Body of pancreas (tissue), 4 donors: Measurements from ENCODE around the gene CATSPERZ. TPM values are rescaled to one million over a fixed set of nuclear protein-coding genes. Genes with fewer than 3 reads are reported as not detected.
A peak's percentile ranks its signal among the peaks of the same experiment; 100 is the strongest.

Source experiments
- ATAC-seq: fragments of 150-250 bp; one replicate; pipeline ENCODE4 v1.9.1; 2016
- DNase-seq, 4 donors: peaks; one replicate each; pipeline ENCODE4 v3.0.0-alpha.2; 2019
- H3K27ac ChIP-seq, 4 donors: fragments of 200-600 bp; sonication (generic); 1 replicate in 3 of 4; 2 replicates in 1 of 4; pipeline versions ENCODE4 v1.5.1 to v1.6.1; 2016 to 2019; ENCODE audit warnings: mild to moderate bottlenecking in 1 of 4, mixed read lengths in 1 of 4, moderate library complexity in 1 of 4
- H3K27me3 ChIP-seq, 2 donors: fragments of 200-600 bp; sonication (generic); one replicate each; pipeline ENCODE4 v1.6.0; 2016; ENCODE audit warnings: mild to moderate bottlenecking in 1 of 2
- H3K36me3 ChIP-seq, 2 donors: fragments of 200-600 bp; sonication (generic); replicated peaks in 1 of 2; 2 replicates each; pipeline ENCODE4 v1.5.1; 2016; ENCODE audit warnings: low read depth in 2 of 2; ENCODE audit not compliant: insufficient read depth in 1 of 2
- H3K4me1 ChIP-seq: fragments of 200-600 bp; sonication (generic); one replicate; pipeline ENCODE4 v1.6.0; 2016
- H3K4me3 ChIP-seq, 2 donors: fragments of 200-600 bp; sonication (generic); 1 replicate in 1 of 2; 2 replicates in 1 of 2; pipeline ENCODE4 v1.5.1; 2016 to 2019
- H3K9me3 ChIP-seq, 3 donors: fragments of 200-600 bp; sonication (generic); 1 replicate in 2 of 3; 2 replicates in 1 of 3; pipeline ENCODE4 v1.5.1; 2016
- POLR2A ChIP-seq, 3 donors: fragments of 450-650 bp; IDR thresholded peaks; one replicate each; pipeline ENCODE4 v1.6.1; 2016; ENCODE audit warnings: antibody characterized with exemption in 3 of 3, mild to moderate bottlenecking in 2 of 3
- WGBS, 2 donors: methylation state at CpG; one replicate each; pipeline ENCODE4 v1.1.5; 2017; 5-methylcytosine and 5-hydroxymethylcytosine counted together
- intact Hi-C: fragments of 100-400 bp; cut with DNase I; formaldehyde crosslinking; loops from one replicate; pipeline ENCODE4 v1.15.1; 2023
- microRNA-seq, 2 donors: library from miRNA; unstranded; fragments of <30 nt; microRNA quantifications; one replicate each; pipeline ENCODE4, GENCODE V29; 2016; ENCODE audit warnings: borderline number of aligned reads in 2 of 2, borderline replicate concordance in 2 of 2
- small RNA-seq: library from RNA; depleted of rRNA; stranded (forward); fragments of <200 nt; gene quantifications from one replicate; pipeline ENCODE3, GENCODE V24; 2016
- total RNA-seq, 2 donors: library from RNA; depleted of rRNA; stranded (reverse); fragments of >200 nt; gene quantifications; one replicate each; pipeline ENCODE4 v1.1.0, GENCODE V29; 2016
- TF ChIP-seq, protein P1 (sequence below), 7 experiments: fragments of 450-650 bp in 4 of 7; fragments of 200-600 bp in 3 of 7; sonication (generic) in 3 of 7; IDR thresholded peaks; one replicate each; pipeline ENCODE4 v1.5.1; 2016 to 2019; ENCODE audit warnings: antibody characterized with exemption in 7 of 7

Gene CATSPERZ
- total RNA-seq, 2 donors from 2014 or later: 2.3 TPM; not detected in 1

DNA sequence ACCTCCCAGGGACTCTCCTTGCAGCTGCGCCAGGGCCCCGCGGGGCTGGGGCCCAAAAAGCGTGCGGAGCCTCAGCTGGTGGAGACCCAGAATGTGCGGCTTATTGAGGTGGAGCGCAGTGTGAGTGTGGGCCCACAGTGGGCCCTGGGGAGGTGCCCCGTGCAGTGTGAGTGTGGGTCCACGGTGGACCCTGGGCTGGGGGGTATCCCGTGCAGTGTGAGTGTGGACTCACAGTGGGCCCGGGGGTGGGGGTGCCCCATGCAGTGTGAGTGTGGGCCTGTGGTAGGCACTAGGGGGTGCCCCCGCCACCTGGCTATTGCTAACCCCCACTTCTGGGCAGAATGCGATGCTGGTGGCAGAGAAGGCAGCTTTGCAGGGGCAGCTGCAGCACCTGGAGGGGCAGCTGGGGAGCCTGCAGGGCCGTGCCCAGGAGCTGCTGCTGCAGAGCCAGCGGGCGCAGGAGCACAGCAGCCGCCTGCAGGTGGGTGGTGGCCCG is 51.0 kb downstream of the CATSPERZ start:
- no peak for TF ChIP-seq POLR2A (IDR thresholded peaks at IDR 0.05)
- TF ChIP-seq, protein P1, sequence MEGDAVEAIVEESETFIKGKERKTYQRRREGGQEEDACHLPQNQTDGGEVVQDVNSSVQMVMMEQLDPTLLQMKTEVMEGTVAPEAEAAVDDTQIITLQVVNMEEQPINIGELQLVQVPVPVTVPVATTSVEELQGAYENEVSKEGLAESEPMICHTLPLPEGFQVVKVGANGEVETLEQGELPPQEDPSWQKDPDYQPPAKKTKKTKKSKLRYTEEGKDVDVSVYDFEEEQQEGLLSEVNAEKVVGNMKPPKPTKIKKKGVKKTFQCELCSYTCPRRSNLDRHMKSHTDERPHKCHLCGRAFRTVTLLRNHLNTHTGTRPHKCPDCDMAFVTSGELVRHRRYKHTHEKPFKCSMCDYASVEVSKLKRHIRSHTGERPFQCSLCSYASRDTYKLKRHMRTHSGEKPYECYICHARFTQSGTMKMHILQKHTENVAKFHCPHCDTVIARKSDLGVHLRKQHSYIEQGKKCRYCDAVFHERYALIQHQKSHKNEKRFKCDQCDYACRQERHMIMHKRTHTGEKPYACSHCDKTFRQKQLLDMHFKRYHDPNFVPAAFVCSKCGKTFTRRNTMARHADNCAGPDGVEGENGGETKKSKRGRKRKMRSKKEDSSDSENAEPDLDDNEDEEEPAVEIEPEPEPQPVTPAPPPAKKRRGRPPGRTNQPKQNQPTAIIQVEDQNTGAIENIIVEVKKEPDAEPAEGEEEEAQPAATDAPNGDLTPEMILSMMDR (IDR thresholded peaks at IDR 0.05): no peak
- ATAC-seq (no peak), DNase-seq (no peak)
- H3K27ac ChIP-seq: no peak overlapping the region
- intact Hi-C loops: no loop called here
- H3K36me3 ChIP-seq: no peaks in the 10 kb centered on the region
- peaks cover 14% of the 10 kb centered on the region for H3K4me1 ChIP-seq
- H3K4me3 ChIP-seq: no peak overlapping the region
- no peaks in the 10 kb centered on the region for H3K27me3 ChIP-seq
- H3K9me3 ChIP-seq: no peaks in the 10 kb centered on the region
- WGBS, 2 donors: 79 to 89% methylated on average over 5 to 11 of the region's 18 CpGs

- no peaks in the 10 kb centered on the region for H3K9me3 ChIP-seq
Measured at GRCh38 chr11:64352099-64352994, 52.2 kb downstream of the CATSPERZ start.

GRCh38 chr11:64352995-64353714 is 53.0 kb downstream of the CATSPERZ start:
- Histone ChIP-seq H3K4me1 (peaks cover 32% of the 10 kb centered on the region), H3K27ac (no peak overlapping the region), H3K27me3 (no peaks in the 10 kb centered on the region), H3K4me3 (no peak overlapping the region), H3K9me3 (no peaks in the 10 kb centered on the region), H3K36me3 (no peaks in the 10 kb centered on the region)
- TF ChIP-seq POLR2A (IDR thresholded peaks at IDR 0.05): no peak
- TF ChIP-seq, protein P1 (IDR thresholded peaks at IDR 0.05): no peak
- DNase-seq (peak in 2 of 4 donors; percentile 52 to 55), ATAC-seq (no peak)
- intact Hi-C loops: no loop called here
- 70 to 84% methylated on average over 5 to 29 of the region's 34 CpGs for WGBS, 2 donors

More at GRCh38 chr11:64352099-64352994, 52.2 kb downstream of the CATSPERZ start:
- no peak for DNase-seq
- 86 to 94% methylated on average over 7 to 27 of the region's 33 CpGs for WGBS, 2 donors
- TF ChIP-seq, protein P1 (IDR thresholded peaks at IDR 0.05): no peak
- TF ChIP-seq POLR2A (IDR thresholded peaks at IDR 0.05): no peak
- intact Hi-C loops: no loop called here
- Histone ChIP-seq H3K27me3 (no peaks in the 10 kb centered on the region), H3K4me1 (peaks cover 24% of the 10 kb centered on the region), H3K36me3 (no peaks in the 10 kb centered on the region), H3K4me3 (no peak overlapping the region), H3K27ac (no peak overlapping the region)
- no peak for ATAC-seq

GRCh38 chr11:64353715-64354506 is 53.8 kb downstream of the CATSPERZ start:
- 78 to 80% methylated on average over 16 to 19 of the region's 20 CpGs for whole genome bisulfite sequencing, 2 donors
- Histone ChIP-seq H3K27ac (no peak overlapping the region), H3K4me3 (no peak overlapping the region), H3K9me3 (no peaks in the 10 kb centered on the region), H3K36me3 (no peaks in the 10 kb centered on the region), H3K4me1 (peaks cover 38% of the 10 kb centered on the region), H3K27me3 (no peaks in the 10 kb centered on the region)
- ATAC-seq (no peak), DNase-seq (no peak)
- TF ChIP-seq, protein P1 (IDR thresholded peaks at IDR 0.05): no peak
- TF ChIP-seq POLR2A (IDR thresholded peaks at IDR 0.05): no peak
- intact Hi-C loops: no loop called here

Small RNA genes within 50 kb of the gene (microRNA-seq; reads per million reads assigned to microRNA genes)
- gene MIR7155: 0.45 to 0.47 reads per million in 2 donors

Small RNA genes within 50 kb of the gene (small RNA-seq; reads per million reads assigned to genes)
- not detected for gene MIR7155
- not detected for gene RF00019

Other genes starting within 250 kb of the CATSPERZ start
- 10 to 100 TPM; 24.7 to 65.4 TPM for gene MACROD1, start 134.2 kb upstream of the CATSPERZ start, total RNA-seq
- gene STIP1, start 114.2 kb upstream of the CATSPERZ start, total RNA-seq: 10 to 100 TPM; 35.8 to 63.6 TPM
- 1 to 10 TPM; 8.6 to 9.1 TPM for gene FERMT3, start 93.6 kb upstream of the CATSPERZ start, total RNA-seq
- gene TRPT1, start 74.2 kb upstream of the CATSPERZ start, total RNA-seq: 10 to 100 TPM; 56.3 to 75.2 TPM
- 10 to 100 TPM; 45.9 to 73.5 TPM for gene NUDT22, start 74.1 kb upstream of the CATSPERZ start, total RNA-seq
- gene DNAJC4, start 69.8 kb upstream of the CATSPERZ start, total RNA-seq: 10 to 100 TPM; 23.6 to 56.7 TPM
- 100 to 1,000 TPM in 1 of 2 donors, 10 to 100 TPM in 1; 32.4 to 108 TPM for gene VEGFB, start 65.8 kb upstream of the CATSPERZ start, total RNA-seq
- gene FKBP2, start 59.3 kb upstream of the CATSPERZ start, total RNA-seq: 10 to 100 TPM; 42.0 to 92.6 TPM
- 100 to 1,000 TPM in 1 of 2 donors, 10 to 100 TPM in 1; 87.7 to 112 TPM for gene PPP1R14B, start 53.4 kb upstream of the CATSPERZ start, total RNA-seq
- gene PLCB3, start 48.8 kb upstream of the CATSPERZ start, total RNA-seq: 10 to 100 TPM; 13.8 to 14.5 TPM
- 10 to 100 TPM; 51.1 to 85.9 TPM for gene BAD, start 15.7 kb upstream of the CATSPERZ start, total RNA-seq
- 10 to 100 TPM in 1 of 2 donors, 1 to 10 TPM in 1; 4.4 to 19.4 TPM for gene GPR137, start 14.5 kb upstream of the CATSPERZ start, total RNA-seq
- gene KCNK4, start 9.1 kb upstream of the CATSPERZ start, total RNA-seq: not detected
- 10 to 100 TPM; 51.7 to 63.8 TPM for gene ESRRA, start 5.2 kb downstream of the CATSPERZ start, total RNA-seq
- 100 to 1,000 TPM; 170 to 223 TPM for gene TRMT112, start 17.2 kb downstream of the CATSPERZ start, total RNA-seq
- 100 to 1,000 TPM; 108 to 224 TPM for gene PRDX5, start 17.8 kb downstream of the CATSPERZ start, total RNA-seq
- 10 to 100 TPM in 1 of 2 donors, 1 to 10 TPM in 1; 8.8 to 16.2 TPM for gene CCDC88B, start 39.8 kb downstream of the CATSPERZ start, total RNA-seq
- gene RPS6KA4, start 58.8 kb downstream of the CATSPERZ start, total RNA-seq: 10 to 100 TPM; 13.0 to 22.7 TPM